ENCODE data around the gene NAA25.
A peak's percentile ranks its signal among the peaks of the same experiment; 100 is the strongest.

GRCh38 chr12:112012775-112013600 is 95.6 kb downstream of the NAA25 start, which contains the start of the genes ERP29 and TMEM116:
- TF ChIP-seq CTCF (IDR thresholded peaks at IDR 0.05; ENCODE audit: poor library complexity): peak; percentile 52
- no peak for TF ChIP-seq EZH2phosphoT487 (IDR thresholded peaks at IDR 0.05; ENCODE audit: low read depth, severe bottlenecking, unreplicated experiment)
- no peak for TF ChIP-seq EZH2 (IDR thresholded peaks at IDR 0.05; ENCODE audit: borderline replicate concordance)
